HG02571 (cell line): Measurements from ENCODE around the gene PHOSPHO2.
"Not testable (repeated sequence)": the region's sequence is repeated elsewhere in the genome, so short reads cannot be mapped to it uniquely, and the experiment has no call there.

ENCODE experiments used
- ATAC-seq: cut with Tn5 transposase; IDR thresholded peaks from one replicate; pipeline ENCODE4 v1.9.1; 2021; ENCODE audit warnings: mild to moderate bottlenecking, moderate library complexity; ENCODE audit not compliant: unreplicated experiment

PHOSPHO2 gene

GRCh38 chr2:169683425-169684134, 10.7 kb upstream of the PHOSPHO2 start:
- no peak for ATAC-seq

- no peak for ATAC-seq
Measured at GRCh38 chr2:169684135-169684565, 10.1 kb upstream of the PHOSPHO2 start.

GRCh38 chr2:169684712-169685111, 9.6 kb upstream of the PHOSPHO2 start:
- not testable (repeated sequence) for ATAC-seq

GRCh38 chr2:169686825-169687224, 7.4 kb upstream of the PHOSPHO2 start:
- ATAC-seq = not testable (repeated sequence)

- ATAC-seq = not testable (repeated sequence)
Measured at GRCh38 chr2:169687943-169688342, 6.3 kb upstream of the PHOSPHO2 start.

- no peak for ATAC-seq
Measured at GRCh38 chr2:169690958-169691357, 3.3 kb upstream of the PHOSPHO2 start.

GRCh38 chr2:169692718-169693117, 1.6 kb upstream of the PHOSPHO2 start:
- ATAC-seq = no peak

GRCh38 chr2:169693360-169693759, 909 bp upstream of the PHOSPHO2 start:
- no peak for ATAC-seq

- ATAC-seq = no peak
Measured at GRCh38 chr2:169694894-169695260, 608 bp downstream of the PHOSPHO2 start.

GRCh38 chr2:169696381-169696780, 2.1 kb downstream of the PHOSPHO2 start:
- ATAC-seq = no peak

- ATAC-seq = not testable (repeated sequence)
Measured at GRCh38 chr2:169699173-169699572, 4.9 kb downstream of the PHOSPHO2 start.

GRCh38 chr2:169702996-169703395, 8.7 kb downstream of the PHOSPHO2 start:
- no peak for ATAC-seq

- no peak for ATAC-seq
Measured at GRCh38 chr2:169704160-169704708, 10.0 kb downstream of the PHOSPHO2 start.

- ATAC-seq = no peak
Measured at GRCh38 chr2:169705927-169706326, 11.7 kb downstream of the PHOSPHO2 start.

- no peak for ATAC-seq
Measured at GRCh38 chr2:169707626-169708025, 13.4 kb downstream of the PHOSPHO2 start.

GRCh38 chr2:169709331-169709730, 15.1 kb downstream of the PHOSPHO2 start:
- ATAC-seq = no peak

GRCh38 chr2:169709981-169710380, 15.7 kb downstream of the PHOSPHO2 start:
- no peak for ATAC-seq

- ATAC-seq = no peak
Measured at GRCh38 chr2:169711751-169712509, 17.7 kb downstream of the PHOSPHO2 start.

- ATAC-seq = no peak
Measured at GRCh38 chr2:169712791-169713227, 18.5 kb downstream of the PHOSPHO2 start.

- no peak for ATAC-seq
Measured at GRCh38 chr2:169713331-169713730, 19.1 kb downstream of the PHOSPHO2 start.

- no peak for ATAC-seq
Measured at GRCh38 chr2:169714699-169715098, 20.4 kb downstream of the PHOSPHO2 start.
